HL-60 (cell line): ENCODE results near the gene PGM1.

Source experiments
- DNase-seq, 2 experiments: peaks; one replicate each; pipeline ENCODE4 v3.0.0-alpha.2; 2010 to 2020; ENCODE audit warnings: low read depth in 1 of 2, low spot score in 1 of 2
- H3K27ac ChIP-seq: fragments of 250-450 bp; sonication (Bioruptor Pico); replicated peaks from 2 replicates; pipeline ENCODE4 v1.5.1; 2020; ENCODE audit warnings: mild to moderate bottlenecking, moderate library complexity
- H3K27me3 ChIP-seq: fragments of 250-450 bp; sonication (Bioruptor Pico); 2 replicates; pipeline ENCODE4 v1.5.1; 2021; ENCODE audit warnings: mild to moderate bottlenecking, moderate library complexity; ENCODE audit not compliant: insufficient read depth, poor library complexity, severe bottlenecking
- H3K4me3 ChIP-seq: replicated peaks from 2 replicates; pipeline ENCODE4 v1.5.1; 2011; ENCODE audit warnings: mild to moderate bottlenecking, control low read depth, low read length; ENCODE audit not compliant: insufficient read depth
- CTCF ChIP-seq: IDR thresholded peaks from one replicate; pipeline ENCODE4 v1.5.1; 2011; ENCODE audit warnings: low read length, control low read depth, inconsistent platforms; ENCODE audit not compliant: insufficient read depth
- GABPA ChIP-seq: IDR thresholded peaks from 2 replicates; pipeline ENCODE4 v1.6.1; 2012; ENCODE audit warnings: low read depth
- POLR2AphosphoS5 ChIP-seq: IDR thresholded peaks from 2 replicates; pipeline ENCODE4 v1.6.1; 2012; ENCODE audit warnings: low read depth
- REST ChIP-seq: IDR thresholded peaks from 2 replicates; pipeline ENCODE4 v1.6.1; 2012; ENCODE audit warnings: low read depth; ENCODE audit not compliant: insufficient replicate concordance
- SPI1 ChIP-seq: IDR thresholded peaks from 2 replicates; pipeline ENCODE4 v1.6.1; 2012; ENCODE audit warnings: low read depth, mild to moderate bottlenecking, borderline replicate concordance

The PGM1 gene

GRCh38 chr1:63698001-63698838 is 105.0 kb downstream of the PGM1 start:
- H3K27me3 ChIP-seq, result no peaks in the 10 kb centered on the region
- DNase-seq, result no peak
- H3K27ac ChIP-seq, result no peak overlapping the region
- TF ChIP-seq REST (no peak), GABPA (no peak), CTCF (no peak), SPI1 (no peak), POLR2AphosphoS5 (no peak)
- no peak overlapping the region for H3K4me3 ChIP-seq

- TF ChIP-seq CTCF, result no peak
- TF ChIP-seq SPI1, result no peak
- no peaks in the 10 kb centered on the region for H3K27me3 ChIP-seq
- DNase-seq, result no peak
- H3K4me3 ChIP-seq, result no peak overlapping the region
- no peak overlapping the region for H3K27ac ChIP-seq
Measured at GRCh38 chr1:63701187-63701586, 108.0 kb downstream of the PGM1 start.

DNA sequence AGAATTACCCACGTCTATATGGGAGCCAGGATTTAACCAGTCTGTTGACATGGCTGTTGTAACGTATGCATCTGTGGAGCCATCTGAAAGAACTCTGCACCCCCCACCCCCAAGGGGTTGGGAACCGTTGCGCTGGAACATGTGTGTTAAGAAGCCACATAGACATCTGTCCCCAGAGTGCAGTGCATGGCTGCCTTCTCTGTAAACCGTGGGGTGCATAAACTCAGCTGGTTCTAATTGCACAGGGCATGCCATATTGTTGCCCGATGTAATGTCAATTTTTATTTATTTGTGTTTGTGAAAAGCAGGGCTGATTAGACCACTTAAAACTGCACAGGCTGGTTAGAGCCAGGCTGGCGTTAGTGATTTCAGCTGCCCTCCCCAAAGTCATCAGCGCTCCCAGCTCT is 110.5 kb downstream of the PGM1 start:
- TF ChIP-seq REST (no peak), SPI1 (no peak), GABPA (no peak), POLR2AphosphoS5 (no peak), CTCF (no peak)
- Histone ChIP-seq H3K27me3 (no peaks in the 10 kb centered on the region), H3K4me3 (no peak overlapping the region), H3K27ac (no peak overlapping the region)
- DNase-seq, result no peak

- TF ChIP-seq CTCF (no peak), GABPA (no peak), SPI1 (no peak), REST (no peak), POLR2AphosphoS5 (no peak)
- Histone ChIP-seq H3K4me3 (no peak overlapping the region), H3K27ac (no peak overlapping the region), H3K27me3 (peaks cover 2% of the 10 kb centered on the region)
- no peak for DNase-seq
Measured at GRCh38 chr1:63704443-63704842, 111.2 kb downstream of the PGM1 start.
